ENCODE data around the gene FAM120A.

DNA sequence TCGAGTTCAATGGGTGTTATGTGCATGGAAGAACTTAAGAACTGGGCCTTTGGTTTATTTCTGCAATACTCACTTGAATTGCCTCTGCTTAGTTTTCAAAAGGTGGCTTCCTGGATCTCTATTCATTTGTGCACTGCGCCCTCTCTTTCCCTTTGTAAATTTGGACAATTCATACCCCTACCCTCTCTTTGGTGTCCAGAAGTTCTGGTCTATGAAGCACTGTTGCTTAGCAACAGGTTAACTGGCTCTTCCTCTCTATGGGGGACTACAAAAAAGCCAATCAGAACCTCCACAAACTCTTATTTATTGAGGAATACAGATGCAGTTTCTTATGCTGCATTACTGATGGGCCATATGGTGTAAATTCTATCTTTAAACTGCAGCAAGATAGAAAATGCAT lies 13.5 kb upstream of the FAM120A start:
- TF ChIP-seq, protein P1, sequence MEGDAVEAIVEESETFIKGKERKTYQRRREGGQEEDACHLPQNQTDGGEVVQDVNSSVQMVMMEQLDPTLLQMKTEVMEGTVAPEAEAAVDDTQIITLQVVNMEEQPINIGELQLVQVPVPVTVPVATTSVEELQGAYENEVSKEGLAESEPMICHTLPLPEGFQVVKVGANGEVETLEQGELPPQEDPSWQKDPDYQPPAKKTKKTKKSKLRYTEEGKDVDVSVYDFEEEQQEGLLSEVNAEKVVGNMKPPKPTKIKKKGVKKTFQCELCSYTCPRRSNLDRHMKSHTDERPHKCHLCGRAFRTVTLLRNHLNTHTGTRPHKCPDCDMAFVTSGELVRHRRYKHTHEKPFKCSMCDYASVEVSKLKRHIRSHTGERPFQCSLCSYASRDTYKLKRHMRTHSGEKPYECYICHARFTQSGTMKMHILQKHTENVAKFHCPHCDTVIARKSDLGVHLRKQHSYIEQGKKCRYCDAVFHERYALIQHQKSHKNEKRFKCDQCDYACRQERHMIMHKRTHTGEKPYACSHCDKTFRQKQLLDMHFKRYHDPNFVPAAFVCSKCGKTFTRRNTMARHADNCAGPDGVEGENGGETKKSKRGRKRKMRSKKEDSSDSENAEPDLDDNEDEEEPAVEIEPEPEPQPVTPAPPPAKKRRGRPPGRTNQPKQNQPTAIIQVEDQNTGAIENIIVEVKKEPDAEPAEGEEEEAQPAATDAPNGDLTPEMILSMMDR (IDR thresholded peaks at IDR 0.05): no peak
- TF ChIP-seq POLR2AphosphoS5 (IDR thresholded peaks at IDR 0.05): no peak
- TF ChIP-seq POLR2A (IDR thresholded peaks at IDR 0.05): no peak

All from sigmoid colon (tissue), 4 donors.